Islet of Langerhans (tissue), 1 donor: Measurements from ENCODE around the gene NHS.

ENCODE experiments used
- FAIRE-seq: peaks from one replicate; lab custom pipeline; 2011; peaks lifted over from hg19 to GRCh38; lab: Jason Lieb, UNC

NHS gene

GRCh38 chrX:17623750-17624149, 248.8 kb downstream of the NHS start:
- FAIRE-seq: no peak

GRCh38 chrX:17627026-17627425, 252.0 kb downstream of the NHS start:
- FAIRE-seq: no peak

DNA sequence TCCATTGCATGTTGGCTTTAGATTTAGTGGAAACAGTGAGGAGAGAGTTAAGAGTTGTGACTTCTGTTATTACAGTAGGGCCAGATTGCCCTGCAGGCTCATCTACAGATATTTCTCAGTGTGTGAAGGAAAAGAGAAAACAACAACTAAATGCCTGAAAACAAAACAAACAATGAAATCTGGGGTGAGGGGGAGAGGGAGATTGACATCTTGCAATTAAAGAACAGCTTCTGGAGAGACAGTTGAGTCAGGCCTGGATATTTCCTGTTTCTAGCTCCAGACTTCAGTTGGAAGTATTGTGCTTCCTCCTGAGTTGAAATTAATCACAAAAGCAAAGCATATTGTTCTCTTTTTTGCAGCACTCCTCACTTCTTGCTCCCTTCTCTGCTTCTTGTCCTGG, 254.0 kb downstream of the NHS start:
- no peak for FAIRE-seq

- FAIRE-seq: no peak
Measured at GRCh38 chrX:17629519-17629918, 254.5 kb downstream of the NHS start.

DNA sequence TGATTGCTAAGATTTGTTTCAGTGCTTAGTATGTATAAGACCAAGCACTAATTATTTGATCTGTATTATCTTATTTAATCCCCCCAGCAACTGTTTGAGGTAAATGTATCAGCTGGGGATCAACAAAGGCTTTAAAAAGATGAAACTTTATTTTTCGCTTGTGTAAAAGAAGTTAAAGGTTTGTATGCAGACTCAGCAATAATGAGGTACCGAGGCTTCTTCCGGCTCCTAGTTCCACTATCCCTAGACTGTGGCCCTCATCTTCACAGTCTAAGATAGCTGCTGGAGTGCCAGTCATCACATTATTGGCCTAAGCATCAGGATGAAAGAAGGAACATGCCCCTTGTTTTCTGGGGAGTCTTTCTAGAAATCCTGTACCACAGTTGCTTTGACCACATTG, 256.6 kb downstream of the NHS start:
- FAIRE-seq: no peak

- FAIRE-seq: no peak
Measured at GRCh38 chrX:17632942-17633341, 257.9 kb downstream of the NHS start.

DNA sequence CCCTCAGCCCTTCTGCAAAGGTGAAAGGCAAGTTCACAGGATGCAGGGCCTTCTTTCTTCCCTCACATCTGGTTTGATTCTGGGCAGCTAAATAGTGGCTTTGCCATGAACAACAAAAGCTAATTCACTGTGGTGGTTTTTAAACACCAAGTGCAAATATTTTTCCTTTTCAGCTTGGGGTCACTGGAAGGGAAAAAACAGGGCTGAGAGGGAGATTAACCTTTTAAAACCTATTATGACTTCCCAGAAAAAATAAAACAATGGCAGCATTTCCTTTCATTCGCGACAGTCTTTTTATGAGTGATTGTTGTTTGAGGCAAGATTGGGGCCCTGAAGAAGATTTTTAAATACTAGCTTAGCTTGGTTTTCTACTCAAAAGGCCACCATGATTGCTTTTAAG, 258.5 kb downstream of the NHS start:
- FAIRE-seq: no peak

DNA sequence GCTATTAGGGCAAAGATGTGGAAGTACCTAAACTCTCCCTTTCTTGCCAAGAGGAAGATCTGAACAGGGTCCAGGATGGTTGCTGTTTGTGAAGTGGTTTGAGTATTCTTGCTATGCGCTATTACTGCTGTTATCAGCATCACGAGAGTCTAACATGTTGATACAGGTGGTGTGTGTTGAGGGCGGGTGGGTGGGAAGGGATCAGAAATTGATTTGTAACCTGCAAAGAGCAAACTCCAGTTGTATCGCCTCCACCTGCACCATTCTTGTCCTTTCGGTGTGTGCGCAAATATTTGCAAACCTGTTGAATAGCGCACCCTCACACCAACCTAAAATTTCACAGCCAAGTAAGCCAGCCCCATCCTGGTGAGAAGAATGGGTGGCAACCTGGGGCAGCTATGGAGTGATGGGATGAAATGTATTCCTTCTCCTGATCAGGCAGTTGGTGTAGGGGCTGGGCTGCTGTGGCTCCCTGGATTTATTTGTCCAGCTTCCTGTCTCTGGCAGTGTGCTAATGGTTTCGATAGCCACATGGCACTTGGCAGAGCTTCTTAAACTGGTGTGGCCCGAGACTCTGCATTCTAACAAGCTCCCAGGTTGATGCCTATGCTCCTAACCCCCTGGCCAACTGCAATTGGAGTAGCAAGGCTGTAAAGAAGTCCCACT, 259.7 kb downstream of the NHS start:
- no peak for FAIRE-seq

GRCh38 chrX:17635231-17635630, 260.2 kb downstream of the NHS start:
- FAIRE-seq: no peak

DNA sequence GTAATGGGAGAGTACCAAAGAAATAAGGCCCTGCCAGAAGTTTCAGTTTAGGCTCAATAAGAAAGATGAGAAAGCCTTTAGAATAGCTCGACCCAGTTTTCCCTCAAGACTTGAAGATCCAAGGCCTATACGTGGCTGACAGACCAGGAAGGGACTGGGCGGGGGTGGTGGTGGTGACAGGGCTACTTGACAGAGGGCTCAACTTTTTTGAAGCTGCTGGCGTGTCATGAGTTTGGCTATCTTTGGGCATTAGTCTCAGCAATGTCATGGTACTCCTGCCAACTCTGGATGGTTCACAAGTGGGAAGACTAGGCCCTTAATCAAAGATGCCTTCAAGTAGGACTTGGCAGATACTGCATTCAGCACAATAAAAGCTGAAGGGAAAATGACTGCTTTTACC, 262.2 kb downstream of the NHS start:
- no peak for FAIRE-seq

GRCh38 chrX:17638731-17639130, 263.7 kb downstream of the NHS start:
- FAIRE-seq: no peak

- no peak for FAIRE-seq
Measured at GRCh38 chrX:17642891-17643290, 267.9 kb downstream of the NHS start.

DNA sequence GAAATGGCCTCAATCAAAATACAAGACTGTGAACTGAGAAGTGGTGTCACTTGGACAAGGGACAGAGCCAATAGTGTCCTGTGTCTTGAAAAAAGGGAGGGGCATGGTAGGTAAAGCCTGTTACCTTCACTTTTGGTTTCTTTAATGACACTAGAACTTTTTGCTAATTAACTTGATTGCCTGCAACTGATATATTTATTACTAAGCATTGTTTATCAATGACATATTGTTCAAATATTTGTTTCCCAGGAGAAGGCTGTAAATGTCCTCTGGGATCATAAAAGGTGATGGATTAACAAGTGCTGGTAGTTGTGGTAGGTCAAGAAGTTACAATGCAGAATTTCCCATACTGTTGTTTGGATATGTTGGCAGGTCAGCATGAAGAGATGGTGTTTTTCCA, 268.5 kb downstream of the NHS start:
- no peak for FAIRE-seq

- no peak for FAIRE-seq
Measured at GRCh38 chrX:17644001-17644400, 269.0 kb downstream of the NHS start.

GRCh38 chrX:17654116-17654515, 279.1 kb downstream of the NHS start:
- FAIRE-seq: no peak

DNA sequence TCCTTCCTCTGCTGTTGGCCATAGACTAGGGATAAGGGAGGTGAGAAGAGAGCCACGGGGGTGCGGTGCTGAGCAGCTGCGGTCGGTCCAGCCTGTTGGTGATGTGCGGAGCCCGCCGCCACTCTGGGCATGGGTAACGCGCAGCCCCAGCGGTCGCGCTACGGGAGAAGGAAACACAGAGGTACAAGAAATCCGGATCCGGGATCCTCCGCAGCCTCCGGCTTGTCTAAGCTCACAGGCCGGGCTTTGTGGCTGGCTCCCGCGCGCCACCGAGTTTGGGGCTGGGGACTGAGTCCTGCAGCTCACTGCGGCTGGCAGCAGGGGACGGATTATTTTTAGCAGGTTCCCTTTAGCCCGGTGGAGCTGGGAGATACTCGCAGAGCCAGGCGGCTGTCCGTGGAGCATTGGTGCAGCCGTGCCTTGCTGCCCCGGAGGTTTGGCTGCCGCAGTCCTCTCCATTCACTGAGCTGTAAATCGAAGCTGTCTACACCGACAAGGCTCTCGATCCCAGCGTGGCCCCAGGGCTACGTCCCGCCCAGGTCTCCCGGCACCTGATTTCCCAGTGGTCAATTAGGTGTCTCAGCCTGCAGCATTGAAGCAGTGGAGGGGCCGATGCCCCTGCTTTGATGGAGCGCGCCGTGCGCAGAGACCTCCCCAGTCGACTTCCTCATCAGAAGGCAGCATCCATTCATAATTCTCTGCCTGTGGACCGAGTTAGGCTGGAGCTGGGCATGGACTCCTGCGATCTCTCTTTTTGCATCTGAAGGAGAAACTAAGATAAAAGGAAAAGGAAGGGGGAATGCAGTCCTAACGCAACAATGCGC, 280.4 kb downstream of the NHS start:
- FAIRE-seq: no peak

- no peak for FAIRE-seq
Measured at GRCh38 chrX:17656035-17656418, 281.0 kb downstream of the NHS start.

DNA sequence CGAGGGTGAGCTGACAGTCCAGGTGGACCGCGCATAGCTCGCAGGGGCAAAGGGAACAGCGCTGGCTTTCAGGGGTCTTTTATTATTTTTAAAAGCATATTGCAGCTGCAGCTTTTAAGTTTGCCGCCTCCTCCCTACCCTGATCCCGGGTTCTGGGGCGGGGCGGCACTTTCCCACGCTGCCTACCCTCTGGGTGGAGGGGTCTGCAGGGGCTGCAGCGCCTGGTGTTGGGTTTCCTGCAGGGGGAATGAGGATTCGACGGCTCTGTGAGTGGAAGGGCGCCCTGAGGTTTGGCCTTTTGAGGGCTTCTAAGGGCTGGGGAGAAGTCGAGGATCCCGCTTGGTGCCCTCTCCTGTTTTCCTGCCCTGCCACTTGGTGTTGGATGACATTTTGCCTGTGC, 281.6 kb downstream of the NHS start:
- no peak for FAIRE-seq

GRCh38 chrX:17662391-17662790, 287.4 kb downstream of the NHS start:
- FAIRE-seq: no peak

DNA sequence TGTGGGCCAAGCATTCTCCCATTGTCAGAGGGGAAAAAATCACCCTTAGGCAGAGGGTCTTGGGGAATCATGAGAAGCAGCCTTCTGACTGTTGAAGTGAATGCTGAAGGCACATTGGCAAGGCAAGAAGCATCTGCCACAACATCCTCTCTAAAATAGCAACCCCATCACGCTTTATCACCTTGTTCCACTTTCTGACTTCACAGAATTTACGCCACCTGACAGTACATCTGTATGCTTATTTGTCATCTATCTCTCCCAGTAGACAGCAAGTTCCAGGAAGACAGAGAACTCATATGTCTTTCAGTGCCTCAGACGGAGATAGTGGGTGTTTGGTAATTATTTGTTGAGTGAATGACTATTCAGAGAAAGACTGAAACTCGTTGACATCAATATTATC, 293.9 kb downstream of the NHS start:
- FAIRE-seq: no peak

DNA sequence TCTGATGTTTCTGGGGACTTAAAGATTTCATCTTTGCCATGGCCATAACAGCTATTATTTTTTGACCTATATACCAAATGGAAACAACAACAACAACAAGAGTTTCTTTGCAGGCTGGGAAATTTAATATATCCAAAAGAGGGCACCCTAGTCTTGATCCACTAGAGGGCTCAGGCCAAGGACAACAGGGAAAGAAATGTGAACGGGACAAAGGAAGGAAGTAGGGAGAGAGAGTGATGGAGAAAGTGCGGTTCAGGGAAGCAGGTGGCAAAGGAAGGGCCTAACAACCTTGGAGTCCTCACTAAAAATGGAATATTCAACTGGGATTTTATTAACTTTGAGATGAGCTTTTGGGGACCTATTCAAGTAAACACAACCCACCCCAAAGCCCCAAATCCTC, 294.5 kb downstream of the NHS start:
- FAIRE-seq: no peak

- FAIRE-seq: no peak
Measured at GRCh38 chrX:17669891-17670290, 294.9 kb downstream of the NHS start.

DNA sequence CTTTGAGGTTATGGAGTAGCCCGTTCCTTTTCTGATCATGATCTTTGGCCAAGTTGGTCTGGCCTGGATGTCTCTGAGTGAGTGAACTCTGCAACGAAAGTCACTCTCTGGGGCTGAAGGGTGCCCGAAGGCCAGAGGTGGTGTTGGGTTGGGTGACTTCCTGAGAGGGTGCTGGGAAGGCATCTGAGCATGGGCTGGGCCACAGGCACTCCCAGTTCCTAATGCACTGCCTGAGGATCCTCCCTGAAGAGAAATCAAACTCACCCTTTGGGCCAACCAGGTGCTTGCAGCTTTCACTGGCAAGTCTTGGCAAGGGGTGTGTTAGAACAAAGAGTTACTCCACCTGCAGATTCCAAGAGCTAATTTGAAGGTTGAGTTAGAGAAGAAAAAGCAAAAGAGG, 295.9 kb downstream of the NHS start:
- no peak for FAIRE-seq

GRCh38 chrX:17674601-17675000, 299.6 kb downstream of the NHS start:
- no peak for FAIRE-seq
